Thymus (tissue), 11 donors: ENCODE data around the gene POU3F1. TPM values are rescaled to one million over a fixed set of nuclear protein-coding genes. Genes with fewer than 3 reads are reported as not detected.

ENCODE experiments used
- DNase-seq, 9 donors: peaks; one replicate each; pipeline ENCODE4 v3.0.0-alpha.2; 2013; ENCODE audit warnings: low spot score in 9 of 9, low read depth in 6 of 9, missing footprints in 1 of 9
- H3K27ac ChIP-seq, 2 donors: one replicate each; pipeline ENCODE4 v1.5.1; 2013; ENCODE audit warnings: control low read depth in 1 of 2, low read depth in 1 of 2, low read length in 1 of 2, mild to moderate bottlenecking in 1 of 2, moderate library complexity in 1 of 2
- H3K27me3 ChIP-seq, 2 donors: one replicate each; pipeline ENCODE4 v1.5.1; 2013; ENCODE audit warnings: low read length in 1 of 2; ENCODE audit not compliant: control insufficient read depth in 2 of 2, insufficient read depth in 1 of 2
- H3K36me3 ChIP-seq, 2 donors: one replicate each; pipeline ENCODE4 v1.5.1; 2013; ENCODE audit warnings: low read length in 1 of 2, mild to moderate bottlenecking in 1 of 2, moderate library complexity in 1 of 2; ENCODE audit not compliant: control insufficient read depth in 2 of 2, insufficient read depth in 2 of 2
- H3K4me1 ChIP-seq, 2 donors: one replicate each; pipeline ENCODE4 v1.5.1; 2013; ENCODE audit warnings: low read length in 2 of 2; ENCODE audit not compliant: control insufficient read depth in 2 of 2, insufficient read depth in 2 of 2
- H3K4me3 ChIP-seq, 2 donors: one replicate each; pipeline ENCODE4 v1.5.1; 2013; ENCODE audit warnings: low read length in 2 of 2, control low read depth in 1 of 2, mild to moderate bottlenecking in 1 of 2
- H3K9me3 ChIP-seq, 2 donors: one replicate each; pipeline ENCODE4 v1.5.1; 2013; ENCODE audit warnings: low read length in 1 of 2, mild to moderate bottlenecking in 1 of 2; ENCODE audit not compliant: control insufficient read depth in 2 of 2, insufficient read depth in 1 of 2
- WGBS: extraction: QIAGEN DNeasy Blood & Tissue Kit; methylation state at CpG from one replicate; pipeline ENCODE4 v1.1.7; 2013; 5-methylcytosine and 5-hydroxymethylcytosine counted together
- polyA plus RNA-seq: library from polyadenylated mRNA; stranded (reverse); fragments of 200-250 nt; gene quantifications from one replicate; pipeline ENCODE4 v1.2.3, GENCODE V29; 2013
- total RNA-seq: library from RNA; stranded (reverse); fragments of 120-200 nt; gene quantifications from one replicate; pipeline ENCODE4 v1.2.4, GENCODE V29; 2013
- donor health status: healthy.

POU3F1 gene
- total and polyA plus RNA-seq, 2 donors, result 0.09 to 0.30 TPM

GRCh38 chr1:38015978-38016725 lies 30.4 kb downstream of the POU3F1 start:
- WGBS, result 92% methylated on average over 6 of the region's 6 CpGs
- Histone ChIP-seq H3K4me3 (no peak overlapping the region), H3K27ac (peak overlapping the region in 1 of 2 donors; percentile 32), H3K9me3 (peaks cover 0 to 5% of the 10 kb centered on the region in 2 donors), H3K27me3 (no peaks in the 10 kb centered on the region), H3K4me1 (peaks cover 9 to 18% of the 10 kb centered on the region in 2 donors), H3K36me3 (peaks cover 34 to 47% of the 10 kb centered on the region in 2 donors)
- no peak for DNase-seq

- Histone ChIP-seq H3K36me3 (peaks cover 25 to 36% of the 10 kb centered on the region in 2 donors), H3K9me3 (peaks cover 0 to 5% of the 10 kb centered on the region in 2 donors), H3K4me3 (no peak overlapping the region), H3K27ac (no peak overlapping the region), H3K27me3 (no peaks in the 10 kb centered on the region), H3K4me1 (peaks cover 9 to 21% of the 10 kb centered on the region in 2 donors)
- no peak for DNase-seq
- 95% methylated on average over 11 of the region's 11 CpGs for WGBS
Observed at GRCh38 chr1:38014724-38015424, 31.7 kb downstream of the POU3F1 start.

- Histone ChIP-seq H3K27ac (no peak overlapping the region), H3K27me3 (no peaks in the 10 kb centered on the region), H3K4me3 (no peak overlapping the region), H3K4me1 (peaks cover 9 to 28% of the 10 kb centered on the region in 2 donors), H3K9me3 (peaks cover 0 to 5% of the 10 kb centered on the region in 2 donors), H3K36me3 (peaks cover 21 to 30% of the 10 kb centered on the region in 2 donors)
- no peak for DNase-seq
- 81% methylated on average over 4 of the region's 4 CpGs for WGBS
Observed at GRCh38 chr1:38014171-38014570, 32.4 kb downstream of the POU3F1 start.

- Histone ChIP-seq H3K4me3 (peak overlapping the region; percentile 80 to 89), H3K4me1 (peaks cover 9 to 32% of the 10 kb centered on the region in 2 donors), H3K9me3 (peaks cover 0 to 5% of the 10 kb centered on the region in 2 donors), H3K27me3 (no peaks in the 10 kb centered on the region), H3K27ac (peak overlapping the region in 1 of 2 donors; percentile 92), H3K36me3 (peaks cover 18 to 21% of the 10 kb centered on the region in 2 donors)
- WGBS, result 21% methylated on average over 4 of the region's 4 CpGs
- no peak for DNase-seq
Observed at GRCh38 chr1:38013227-38013622, 33.4 kb downstream of the POU3F1 start.

GRCh38 chr1:38012363-38013226 lies 34.0 kb downstream of the POU3F1 start, which contains the start of gene UTP11:
TSS of gene UTP11 (plus strand) at chr1:38012734. CDS start at chr1:38012803, 69 bp downstream.
- Histone ChIP-seq H3K4me3 (peak within 1 kb of the TSS; percentile 80 to 89), H3K27ac (peak within 1 kb of the TSS; percentile 92 to 94), H3K4me1 (peaks cover 9 to 32% of the 10 kb centered on the region in 2 donors), H3K27me3 (no peaks in the 10 kb centered on the region), H3K36me3 (peaks cover 12 to 14% of the 10 kb centered on the region in 2 donors), H3K9me3 (peaks cover 0 to 5% of the 10 kb centered on the region in 2 donors)
- 2% methylated on average over 49 of the region's 49 CpGs for WGBS
- DNase-seq, result peak; percentile 88 to 98 (median 95)

GRCh38 chr1:38009841-38010180 lies 36.8 kb downstream of the POU3F1 start:
- Histone ChIP-seq H3K4me3 (no peak overlapping the region), H3K4me1 (peaks cover 9 to 36% of the 10 kb centered on the region in 2 donors), H3K9me3 (peaks cover 0 to 5% of the 10 kb centered on the region in 2 donors), H3K27ac (no peak overlapping the region), H3K27me3 (peaks cover 0 to under 1% of the 10 kb centered on the region in 2 donors), H3K36me3 (peaks cover 0 to 3% of the 10 kb centered on the region in 2 donors)
- no peak for DNase-seq
- WGBS, result 88% methylated on average over 6 of the region's 6 CpGs

- Histone ChIP-seq H3K27ac (peak overlapping the region; percentile 46 to 55), H3K27me3 (peaks cover 0 to 6% of the 10 kb centered on the region in 2 donors), H3K9me3 (peaks cover 0 to 5% of the 10 kb centered on the region in 2 donors), H3K4me1 (peaks cover 12 to 41% of the 10 kb centered on the region in 2 donors), H3K4me3 (no peak overlapping the region), H3K36me3 (peaks cover 0 to 2% of the 10 kb centered on the region in 2 donors)
- peak in 1 of 9 donors; percentile 70 for DNase-seq
- WGBS, result 82% methylated on average over 8 of the region's 8 CpGs
Observed at GRCh38 chr1:38009088-38009840, 37.3 kb downstream of the POU3F1 start.
